NCI-H774 (cell line): ENCODE measurements around the gene TLX2.

Experiments
- DNase-seq: peaks from one replicate; lab custom pipeline; 2025; lab: John Stamatoyannopoulos, UW

Gene TLX2

GRCh38 chr2:74511104-74511989 lies 2.9 kb upstream of the TLX2 start:
- no peak for DNase-seq

GRCh38 chr2:74512744-74513604 lies 1.3 kb upstream of the TLX2 start:
- DNase-seq = no peak

- no peak for DNase-seq
Measured at GRCh38 chr2:74513605-74514367, 464 bp upstream of the TLX2 start.

GRCh38 chr2:74515271-74515980 lies 1.2 kb downstream of the TLX2 start:
- no peak for DNase-seq

GRCh38 chr2:74515981-74516633 lies 1.9 kb downstream of the TLX2 start:
- DNase-seq = no peak

GRCh38 chr2:74516650-74517049 lies 2.4 kb downstream of the TLX2 start:
- no peak for DNase-seq

- DNase-seq = no peak
Measured at GRCh38 chr2:74522516-74522915, 8.3 kb downstream of the TLX2 start.

GRCh38 chr2:74524005-74524404 lies 9.8 kb downstream of the TLX2 start:
- no peak for DNase-seq

- DNase-seq = no peak
Measured at GRCh38 chr2:74524955-74525716, 10.9 kb downstream of the TLX2 start.

GRCh38 chr2:74525717-74526648 lies 11.7 kb downstream of the TLX2 start, which contains the start of gene DQX1:
Gene DQX1, minus strand, starts transcription at chr2:74526231. Its CDS starts 502 bp downstream, at chr2:74525729.
- DNase-seq = no peak

GRCh38 chr2:74526649-74527230 lies 12.5 kb downstream of the TLX2 start:
- no peak for DNase-seq

- no peak for DNase-seq
Measured at GRCh38 chr2:74527741-74528140, 13.5 kb downstream of the TLX2 start.

- no peak for DNase-seq
Measured at GRCh38 chr2:74528600-74529356, 14.5 kb downstream of the TLX2 start.

GRCh38 chr2:74529357-74530238 lies 15.3 kb downstream of the TLX2 start, which contains the start of the genes AUP1 and HTRA2:
Gene AUP1, minus strand, starts transcription at chr2:74529706. Its CDS starts 77 bp downstream, at chr2:74529629.
Gene HTRA2, plus strand, starts transcription at chr2:74529933. Its CDS starts 74 bp downstream, at chr2:74530007.
- peak; percentile 97 for DNase-seq

- DNase-seq = no peak
Measured at GRCh38 chr2:74530239-74531187, 16.3 kb downstream of the TLX2 start.
